SK-N-MC (cell line): ENCODE results near the gene VWA5B2.

Experiments used
- DNase-seq: peaks from one replicate; pipeline ENCODE4 v3.0.0-alpha.2; 2011; ENCODE audit warnings: low read depth, low spot score
- H3K27ac ChIP-seq: fragments of 200-600 bp; sonication (generic); 2 replicates; pipeline ENCODE4 v1.5.1; 2016; ENCODE audit warnings: mixed run types
- H3K36me3 ChIP-seq: fragments of 200-600 bp; sonication (generic); 2 replicates; pipeline ENCODE4 v1.6.1; 2017; ENCODE audit warnings: antibody characterized with exemption, low read length, mixed read lengths; ENCODE audit not compliant: insufficient read depth
- H3K4me3 ChIP-seq: fragments of 200-600 bp; sonication (generic); 2 replicates; pipeline ENCODE4 v1.5.1; 2016
- H3K9ac ChIP-seq: fragments of 200-600 bp; sonication (generic); 2 replicates; pipeline ENCODE4 v1.8.0; 2017; ENCODE audit warnings: mixed run types, mixed read lengths; ENCODE audit not compliant: insufficient read length
- H3K9me3 ChIP-seq: fragments of 200-600 bp; sonication (generic); 2 replicates; pipeline ENCODE4 v1.6.1; 2017; ENCODE audit warnings: low read depth, mild to moderate bottlenecking, antibody characterized with exemption, low read length, moderate library complexity, mixed read lengths
- EZH2 ChIP-seq: fragments of 200-600 bp; sonication (generic); IDR thresholded peaks from one replicate; pipeline ENCODE4 v1.6.1; 2017; ENCODE audit warnings: antibody characterized with exemption
- FOXP2 ChIP-seq: optimal IDR thresholded peaks from 2 replicates; pipeline ENCODE3; 2011; ENCODE audit warnings: mild to moderate bottlenecking, moderate library complexity; ENCODE audit not compliant: insufficient read depth; ENCODE audit errors: extremely low read length, control extremely low read depth
- POLR2AphosphoS5 ChIP-seq: IDR thresholded peaks from 2 replicates; pipeline ENCODE4 v1.6.1; 2012; ENCODE audit warnings: mild to moderate bottlenecking, low read depth, low read length, borderline replicate concordance

VWA5B2 gene

GRCh38 chr3:184230081-184230602, 757 bp downstream of the VWA5B2 start:
- Histone ChIP-seq H3K27ac (no peak overlapping the region), H3K36me3 (no peaks in the 10 kb centered on the region), H3K4me3 (peak overlapping the region; percentile 82), H3K9ac (no peak overlapping the region), H3K9me3 (no peaks in the 10 kb centered on the region)
- DNase-seq = no peak
- no peak for TF ChIP-seq FOXP2
- TF ChIP-seq EZH2 = peak; percentile 98

- no peak overlapping the region for H3K27ac ChIP-seq
- peak; percentile 24 for TF ChIP-seq EZH2
- TF ChIP-seq POLR2AphosphoS5 = no peak
- H3K36me3 ChIP-seq = no peaks in the 10 kb centered on the region
- DNase-seq = no peak
- H3K9me3 ChIP-seq = no peaks in the 10 kb centered on the region
- H3K4me3 ChIP-seq = peak overlapping the region; percentile 82
- no peak overlapping the region for H3K9ac ChIP-seq
Measured at GRCh38 chr3:184230603-184231528, 1.5 kb downstream of the VWA5B2 start.

GRCh38 chr3:184231671-184232070, 2.3 kb downstream of the VWA5B2 start:
- no peaks in the 10 kb centered on the region for H3K36me3 ChIP-seq
- TF ChIP-seq EZH2 = no peak
- TF ChIP-seq FOXP2 = no peak
- no peak for TF ChIP-seq POLR2AphosphoS5
- no peak overlapping the region for H3K4me3 ChIP-seq
- no peak for DNase-seq
- no peak overlapping the region for H3K27ac ChIP-seq
- no peaks in the 10 kb centered on the region for H3K9me3 ChIP-seq
- H3K9ac ChIP-seq = no peak overlapping the region

- Histone ChIP-seq H3K4me3 (no peak overlapping the region), H3K9ac (no peak overlapping the region), H3K36me3 (no peaks in the 10 kb centered on the region), H3K27ac (no peak overlapping the region), H3K9me3 (no peaks in the 10 kb centered on the region)
- no peak for TF ChIP-seq FOXP2
- TF ChIP-seq POLR2AphosphoS5 = no peak
- no peak for TF ChIP-seq EZH2
- no peak for DNase-seq
Measured at GRCh38 chr3:184233127-184233843, 3.9 kb downstream of the VWA5B2 start.

GRCh38 chr3:184234224-184234623, 4.8 kb downstream of the VWA5B2 start:
- Histone ChIP-seq H3K27ac (no peak overlapping the region), H3K4me3 (no peak overlapping the region)
- DNase-seq = no peak

GRCh38 chr3:184234671-184235380, 5.4 kb downstream of the VWA5B2 start:
- Histone ChIP-seq H3K9ac (no peak overlapping the region), H3K4me3 (no peak overlapping the region), H3K27ac (no peak overlapping the region), H3K36me3 (no peaks in the 10 kb centered on the region), H3K9me3 (no peaks in the 10 kb centered on the region)
- DNase-seq = no peak
- TF ChIP-seq POLR2AphosphoS5 (no peak), EZH2 (no peak), FOXP2 (no peak)

More at GRCh38 chr3:184234224-184234623, 4.8 kb downstream of the VWA5B2 start:
- Histone ChIP-seq H3K9me3 (no peaks in the 10 kb centered on the region), H3K36me3 (no peaks in the 10 kb centered on the region), H3K9ac (no peak overlapping the region)
- TF ChIP-seq FOXP2 = no peak
- TF ChIP-seq POLR2AphosphoS5 = no peak
- TF ChIP-seq EZH2 = no peak

- Histone ChIP-seq H3K9ac (no peak overlapping the region), H3K27ac (no peak overlapping the region), H3K4me3 (no peak overlapping the region), H3K36me3 (no peaks in the 10 kb centered on the region), H3K9me3 (no peaks in the 10 kb centered on the region)
- TF ChIP-seq FOXP2 = no peak
- TF ChIP-seq EZH2 = no peak
- TF ChIP-seq POLR2AphosphoS5 = no peak
- DNase-seq = no peak
Measured at GRCh38 chr3:184235381-184236032, 6.1 kb downstream of the VWA5B2 start.
